Common myeloid progenitor, CD34-positive (primary cell): ENCODE measurements around the gene CALHM6.
A peak's percentile ranks its signal among the peaks of the same experiment; 100 is the strongest.

Source experiments
- CTCF ChIA-PET: fragments of 350-600 bp; sonication (Branson Sonifier 250); formaldehyde crosslinking; loops from one replicate; lab custom pipeline; 2021; ENCODE audit warnings: antibody characterized with exemption; lab: Charles Lee
- POLR2A ChIA-PET: fragments of 350-600 bp; sonication (Branson Sonifier 250); formaldehyde crosslinking; loops from one replicate; lab custom pipeline; 2021; ENCODE audit warnings: antibody characterized with exemption; lab: Charles Lee
- DNase-seq, 3 donors: peaks; one replicate each; pipeline versions ENCODE4 v3.0.0 to v3.0.0-alpha.2; 2013
- H3K27ac ChIP-seq, 2 experiments: 1 replicate in 1 of 2; 2 replicates in 1 of 2; pipeline ENCODE4 v1.7.0; 2013; ENCODE audit warnings: inconsistent platforms in 2 of 2, low read length in 2 of 2, mild to moderate bottlenecking in 2 of 2, low read depth in 1 of 2, moderate library complexity in 1 of 2; ENCODE audit not compliant: severe bottlenecking in 2 of 2, insufficient read depth in 1 of 2, poor library complexity in 1 of 2
- H3K27me3 ChIP-seq, 5 experiments: replicated peaks in 2 of 5; 1 replicate in 3 of 5; 2 replicates in 2 of 5; pipeline versions ENCODE4 v1.6.1 to v1.7.0; 2013; ENCODE audit warnings: low read length in 4 of 5, mild to moderate bottlenecking in 2 of 5, moderate library complexity in 2 of 5, inconsistent platforms in 1 of 5; ENCODE audit not compliant: insufficient read depth in 5 of 5, control insufficient read depth in 4 of 5
- H3K36me3 ChIP-seq, 4 experiments: 1 replicate in 2 of 4; 2 replicates in 2 of 4; pipeline versions ENCODE4 v1.6.1 to v1.7.0; 2013; ENCODE audit warnings: low read length in 3 of 4, control low read depth in 1 of 4, mild to moderate bottlenecking in 1 of 4; ENCODE audit not compliant: control insufficient read depth in 4 of 4, insufficient read depth in 4 of 4
- H3K4me1 ChIP-seq, 4 experiments: 1 replicate in 3 of 4; 2 replicates in 1 of 4; pipeline versions ENCODE4 v1.6.1 to v1.7.1; 2013; ENCODE audit warnings: low read length in 3 of 4, mild to moderate bottlenecking in 3 of 4, control low read depth in 1 of 4, inconsistent platforms in 1 of 4, moderate library complexity in 1 of 4; ENCODE audit not compliant: control insufficient read depth in 4 of 4, insufficient read depth in 4 of 4; ENCODE audit errors: control extremely low read depth in 1 of 4
- H3K4me3 ChIP-seq, 7 experiments: 1 replicate in 4 of 7; 2 replicates in 3 of 7; pipeline versions ENCODE4 v1.5.1 to v1.7.0; 2013; ENCODE audit warnings: mild to moderate bottlenecking in 7 of 7, low read length in 6 of 7, moderate library complexity in 6 of 7, inconsistent platforms in 2 of 7, low read depth in 2 of 7, control low read depth in 1 of 7; ENCODE audit not compliant: insufficient read depth in 4 of 7, control insufficient read depth in 1 of 7; ENCODE audit errors: extremely low read depth in 1 of 7
- H3K9me3 ChIP-seq, 5 experiments: 1 replicate in 4 of 5; 2 replicates in 1 of 5; pipeline versions ENCODE4 v1.6.1 to v1.7.1; 2013; ENCODE audit warnings: low read length in 4 of 5, mild to moderate bottlenecking in 2 of 5, inconsistent platforms in 1 of 5, low read depth in 1 of 5, moderate library complexity in 1 of 5; ENCODE audit not compliant: control insufficient read depth in 4 of 5, insufficient read depth in 2 of 5; ENCODE audit errors: control extremely low read depth in 1 of 5
- WGBS: methylation state at CpG from one replicate; pipeline ENCODE4 v1.1.5; 2013; ENCODE audit not compliant: insufficient coverage; 5-methylcytosine and 5-hydroxymethylcytosine counted together

The CALHM6 gene

GRCh38 chr6:116467514-116467913 lies 6.3 kb downstream of the CALHM6 start:
- no peaks in the 10 kb centered on the region for H3K36me3 ChIP-seq
- ChIA-PET CTCF (no interaction called here), POLR2A (no interaction called here)
- peaks cover 32 to 59% (median 51%) of the 10 kb centered on the region in 4 experiments for H3K4me1 ChIP-seq
- H3K27me3 ChIP-seq = no peaks in the 10 kb centered on the region
- H3K27ac ChIP-seq = no peak overlapping the region
- H3K4me3 ChIP-seq = no peak overlapping the region
- DNase-seq = no peak
- H3K9me3 ChIP-seq = peaks cover 0 to 4% (median 0%) of the 10 kb centered on the region in 5 experiments

GRCh38 chr6:116468293-116468692 lies 7.1 kb downstream of the CALHM6 start:
- H3K36me3 ChIP-seq = no peaks in the 10 kb centered on the region
- WGBS = no CpG with 5 or more reads among the region's 1 CpG
- CTCF ChIA-PET = no interaction called here
- no peak overlapping the region for H3K27ac ChIP-seq
- H3K4me3 ChIP-seq = no peak overlapping the region
- peaks cover 25 to 51% (median 43%) of the 10 kb centered on the region in 4 experiments for H3K4me1 ChIP-seq
- no peak for DNase-seq
- H3K27me3 ChIP-seq = no peaks in the 10 kb centered on the region
- peaks cover 0 to 4% (median 0%) of the 10 kb centered on the region in 5 experiments for H3K9me3 ChIP-seq
- POLR2A ChIA-PET = interaction anchor here (0.6 kb wide), 1 partner anchor 19 kb away, joined by 3 read pairs; no protein-coding TSS in a partner anchor

GRCh38 chr6:116471531-116471930 lies 10.4 kb downstream of the CALHM6 start:
- Histone ChIP-seq H3K36me3 (no peaks in the 10 kb centered on the region), H3K9me3 (peaks cover 0 to 4% (median 0%) of the 10 kb centered on the region in 5 experiments), H3K27ac (no peak overlapping the region), H3K27me3 (no peaks in the 10 kb centered on the region), H3K4me3 (no peak overlapping the region), H3K4me1 (peaks cover 26 to 43% (median 37%) of the 10 kb centered on the region in 4 experiments)
- peak in 2 of 3 donors; percentile 28 to 41 for DNase-seq
- ChIA-PET POLR2A (no interaction called here), CTCF (interaction anchor here (2.0 kb wide), 1 partner anchor 26 kb away, joined by 7 read pairs; no protein-coding TSS in a partner anchor)
- 17% methylated on average over 1 of the region's 1 CpG for WGBS

- POLR2A ChIA-PET = no interaction called here
- H3K9me3 ChIP-seq = peaks cover 0 to 7% (median 0%) of the 10 kb centered on the region in 5 experiments
- no peak overlapping the region for H3K4me3 ChIP-seq
- WGBS = no CpG with 5 or more reads among the region's 3 CpGs
- no peaks in the 10 kb centered on the region for H3K36me3 ChIP-seq
- DNase-seq = no peak
- no peaks in the 10 kb centered on the region for H3K27me3 ChIP-seq
- CTCF ChIA-PET = no interaction called here
- H3K4me1 ChIP-seq = peaks cover 23 to 35% (median 30%) of the 10 kb centered on the region in 4 experiments
- no peak overlapping the region for H3K27ac ChIP-seq
These were observed 11.5 kb downstream of the CALHM6 start for GRCh38 chr6:116472706-116473105.

GRCh38 chr6:116475141-116475540 lies 14.0 kb downstream of the CALHM6 start:
- DNase-seq = peak in 2 of 3 donors; percentile 50 to 63
- ChIA-PET CTCF (no interaction called here), POLR2A (no interaction called here)
- Histone ChIP-seq H3K4me3 (peak overlapping the region in 1 of 7 experiments; percentile 30), H3K9me3 (peaks cover 0 to 3% (median 0%) of the 10 kb centered on the region in 5 experiments), H3K36me3 (no peaks in the 10 kb centered on the region), H3K27ac (peak overlapping the region in 1 of 2 experiments; percentile 49), H3K27me3 (no peaks in the 10 kb centered on the region), H3K4me1 (peaks cover 20 to 33% (median 30%) of the 10 kb centered on the region in 4 experiments)
- 0% methylated on average over 1 of the region's 1 CpG for WGBS

GRCh38 chr6:116476002-116476678 lies 15.0 kb downstream of the CALHM6 start:
- WGBS = 33% methylated on average over 1 of the region's 5 CpGs
- Histone ChIP-seq H3K9me3 (peaks cover 0 to 3% (median 0%) of the 10 kb centered on the region in 5 experiments), H3K4me3 (peak overlapping the region in 3 of 7 experiments; percentile 21 to 45 (median 28)), H3K27me3 (no peaks in the 10 kb centered on the region), H3K36me3 (no peaks in the 10 kb centered on the region), H3K4me1 (peaks cover 20 to 32% (median 29%) of the 10 kb centered on the region in 4 experiments), H3K27ac (peak overlapping the region in 1 of 2 experiments; percentile 49)
- POLR2A ChIA-PET = no interaction called here
- CTCF ChIA-PET = no interaction called here
- DNase-seq = peak; percentile 69 to 92 (median 89)

- Histone ChIP-seq H3K27me3 (no peaks in the 10 kb centered on the region), H3K9me3 (no peaks in the 10 kb centered on the region), H3K4me3 (no peak overlapping the region), H3K36me3 (no peaks in the 10 kb centered on the region), H3K4me1 (no peaks in the 10 kb centered on the region), H3K27ac (no peak overlapping the region)
- POLR2A ChIA-PET = no interaction called here
- WGBS = 100% methylated on average over 1 of the region's 1 CpG
- CTCF ChIA-PET = no interaction called here
- DNase-seq = no peak
These were observed 21.6 kb downstream of the CALHM6 start for GRCh38 chr6:116482780-116483179.
